Activated gamma-delta T cell treated with Interleukin-2 at 50 U/mL for 16 hours (primary cell): Measurements from ENCODE around the gene TADA2B.
"Not testable (repeated sequence)": the region's sequence is repeated elsewhere in the genome, so short reads cannot be mapped to it uniquely, and the experiment has no call there.

ENCODE experiments used
- DNase-seq: peaks from one replicate; pipeline ENCODE4 v3.0.0-alpha.2; 2020

The TADA2B gene

GRCh38 chr4:7060346-7061150 is 17.4 kb downstream of the TADA2B start:
- DNase-seq = no peak

- DNase-seq = no peak
These were observed 18.6 kb downstream of the TADA2B start for GRCh38 chr4:7061815-7062214.

- DNase-seq = no peak
These were observed 19.6 kb downstream of the TADA2B start for GRCh38 chr4:7062816-7063215.

- no peak for DNase-seq
These were observed 20.2 kb downstream of the TADA2B start for GRCh38 chr4:7063362-7063761.

- DNase-seq = no peak
These were observed 22.8 kb downstream of the TADA2B start for GRCh38 chr4:7066006-7066405.

GRCh38 chr4:7066493-7066892 is 23.3 kb downstream of the TADA2B start:
- no peak for DNase-seq

- no peak for DNase-seq
These were observed 23.9 kb downstream of the TADA2B start for GRCh38 chr4:7067126-7067451.

- DNase-seq = peak; percentile 100
These were observed 24.5 kb downstream of the TADA2B start, which contains the start of gene GRPEL1 for GRCh38 chr4:7067452-7068278. GRPEL1 (minus strand) TSS chr4:7068064; CDS start chr4:7068032, 32 bp downstream.

GRCh38 chr4:7068279-7068842 is 25.2 kb downstream of the TADA2B start:
- no peak for DNase-seq

- DNase-seq = no peak
These were observed 25.7 kb downstream of the TADA2B start for GRCh38 chr4:7068883-7069282.

- DNase-seq = peak; percentile 87
These were observed 27.7 kb downstream of the TADA2B start for GRCh38 chr4:7070729-7071511.

GRCh38 chr4:7073059-7073458 is 29.9 kb downstream of the TADA2B start:
- DNase-seq = no peak

- no peak for DNase-seq
These were observed 30.6 kb downstream of the TADA2B start for GRCh38 chr4:7073526-7074390.

- DNase-seq = no peak
These were observed 31.3 kb downstream of the TADA2B start for GRCh38 chr4:7074426-7074825.

- no peak for DNase-seq
These were observed 33.0 kb downstream of the TADA2B start for GRCh38 chr4:7075962-7076695.

GRCh38 chr4:7076696-7077082 is 33.5 kb downstream of the TADA2B start:
- DNase-seq = no peak

GRCh38 chr4:7077371-7077770 is 34.2 kb downstream of the TADA2B start:
- no peak for DNase-seq

- no peak for DNase-seq
These were observed 34.9 kb downstream of the TADA2B start for GRCh38 chr4:7078025-7078424.

GRCh38 chr4:7079483-7079882 is 36.3 kb downstream of the TADA2B start:
- not testable (repeated sequence) for DNase-seq

GRCh38 chr4:7079909-7080308 is 36.7 kb downstream of the TADA2B start:
- DNase-seq = not testable (repeated sequence)
